Body of pancreas (tissue), 4 donors: ENCODE data around the gene FGF12. TPM values are rescaled to one million over a fixed set of nuclear protein-coding genes. Genes with fewer than 3 reads are reported as not detected.

Source experiments
- ATAC-seq: fragments of 150-250 bp; one replicate; pipeline ENCODE4 v1.9.1; 2016
- DNase-seq, 4 donors: peaks; one replicate each; pipeline ENCODE4 v3.0.0-alpha.2; 2019
- H3K27ac ChIP-seq, 4 donors: fragments of 200-600 bp; sonication (generic); 1 replicate in 3 of 4; 2 replicates in 1 of 4; pipeline versions ENCODE4 v1.5.1 to v1.6.1; 2016 to 2019; ENCODE audit warnings: mild to moderate bottlenecking in 1 of 4, mixed read lengths in 1 of 4, moderate library complexity in 1 of 4
- H3K27me3 ChIP-seq, 2 donors: fragments of 200-600 bp; sonication (generic); one replicate each; pipeline ENCODE4 v1.6.0; 2016; ENCODE audit warnings: mild to moderate bottlenecking in 1 of 2
- H3K36me3 ChIP-seq, 2 donors: fragments of 200-600 bp; sonication (generic); replicated peaks in 1 of 2; 2 replicates each; pipeline ENCODE4 v1.5.1; 2016; ENCODE audit warnings: low read depth in 2 of 2; ENCODE audit not compliant: insufficient read depth in 1 of 2
- H3K4me1 ChIP-seq: fragments of 200-600 bp; sonication (generic); one replicate; pipeline ENCODE4 v1.6.0; 2016
- H3K4me3 ChIP-seq, 2 donors: fragments of 200-600 bp; sonication (generic); 1 replicate in 1 of 2; 2 replicates in 1 of 2; pipeline ENCODE4 v1.5.1; 2016 to 2019
- H3K9me3 ChIP-seq, 3 donors: fragments of 200-600 bp; sonication (generic); 1 replicate in 2 of 3; 2 replicates in 1 of 3; pipeline ENCODE4 v1.5.1; 2016
- CTCF ChIP-seq, 7 experiments: fragments of 450-650 bp in 4 of 7; fragments of 200-600 bp in 3 of 7; sonication (generic) in 3 of 7; IDR thresholded peaks; one replicate each; pipeline ENCODE4 v1.5.1; 2016 to 2019; ENCODE audit warnings: antibody characterized with exemption in 7 of 7
- POLR2A ChIP-seq, 3 donors: fragments of 450-650 bp; IDR thresholded peaks; one replicate each; pipeline ENCODE4 v1.6.1; 2016; ENCODE audit warnings: antibody characterized with exemption in 3 of 3, mild to moderate bottlenecking in 2 of 3
- WGBS, 2 donors: methylation state at CpG; one replicate each; pipeline ENCODE4 v1.1.5; 2017; 5-methylcytosine and 5-hydroxymethylcytosine counted together
- intact Hi-C: fragments of 100-400 bp; cut with DNase I; formaldehyde crosslinking; loops from one replicate; pipeline ENCODE4 v1.15.1; 2023
- small RNA-seq: library from RNA; depleted of rRNA; stranded (forward); fragments of <200 nt; gene quantifications from one replicate; pipeline ENCODE3, GENCODE V24; 2016
- total RNA-seq, 2 donors: library from RNA; depleted of rRNA; stranded (reverse); fragments of >200 nt; gene quantifications; one replicate each; pipeline ENCODE4 v1.1.0, GENCODE V29; 2016

FGF12 gene
- total RNA-seq, 2 donors from 2014 or later: 0.99 to 2.3 TPM

- Histone ChIP-seq H3K27me3 (no peaks in the 10 kb centered on the region), H3K9me3 (peaks cover 0 to 4% (median 0%) of the 10 kb centered on the region in 3 donors), H3K4me1 (no peaks in the 10 kb centered on the region), H3K36me3 (no peaks in the 10 kb centered on the region), H3K27ac (no peak overlapping the region), H3K4me3 (no peak overlapping the region)
- ATAC-seq (no peak), DNase-seq (no peak)
- 51 to 53% methylated on average over 1 of the region's 1 CpG for WGBS, 2 donors
- intact Hi-C loops: no loop called here
- no peak for TF ChIP-seq CTCF (IDR thresholded peaks at IDR 0.05)
- no peak for TF ChIP-seq POLR2A (IDR thresholded peaks at IDR 0.05)
These were observed 635.5 kb downstream of the FGF12 start for GRCh38 chr3:192091831-192092230.

- H3K4me3 ChIP-seq: no peak overlapping the region
- H3K9me3 ChIP-seq: peaks cover 0 to 4% (median 0%) of the 10 kb centered on the region in 3 donors
- TF ChIP-seq POLR2A (IDR thresholded peaks at IDR 0.05): no peak
- TF ChIP-seq CTCF (IDR thresholded peaks at IDR 0.05): no peak
- intact Hi-C loops: no loop called here
- ATAC-seq: no peak
- no peak for DNase-seq
- H3K27ac ChIP-seq: no peak overlapping the region
- no peaks in the 10 kb centered on the region for H3K27me3 ChIP-seq
- H3K36me3 ChIP-seq: no peaks in the 10 kb centered on the region
- H3K4me1 ChIP-seq: no peaks in the 10 kb centered on the region
These were observed 636.8 kb downstream of the FGF12 start for GRCh38 chr3:192090586-192090985.

Small RNA genes lying within 50 kb of the gene (small RNA-seq; reads per million reads assigned to genes)
- gene RF01210 (not detected), gene RNU1-20P (not detected)

Other genes starting within 250 kb of the FGF12 start
- gene MB21D2, start 190.3 kb upstream of the FGF12 start, total RNA-seq: 1 to 10 TPM in 1 of 2 donors, under 1 TPM in 1; 0.66 to 1.8 TPM